Jurkat, Clone E6-1 (cell line): ENCODE measurements around the gene LRP2.
"Not testable (repeated sequence)": the region's sequence is repeated elsewhere in the genome, so short reads cannot be mapped to it uniquely, and the experiment has no call there.

ENCODE experiments used
- DNase-seq: peaks from one replicate; pipeline ENCODE4 v3.0.0-alpha.2; 2011; ENCODE audit warnings: low read depth, low spot score
- H3K4me3 ChIP-seq: 2 replicates; pipeline ENCODE4 v1.5.1; 2011; ENCODE audit warnings: mild to moderate bottlenecking, low read length, control low read depth, moderate library complexity

LRP2 gene

GRCh38 chr2:169351725-169352124 is 10.6 kb downstream of the LRP2 start:
- H3K4me3 ChIP-seq = no peak overlapping the region
- DNase-seq = no peak

- H3K4me3 ChIP-seq = no peak overlapping the region
- DNase-seq = no peak
Measured at GRCh38 chr2:169349535-169349934, 12.8 kb downstream of the LRP2 start.

GRCh38 chr2:169348321-169349024 is 13.9 kb downstream of the LRP2 start:
- no peak for DNase-seq
- H3K4me3 ChIP-seq = no peak overlapping the region

- no peak overlapping the region for H3K4me3 ChIP-seq
Measured at GRCh38 chr2:169345486-169346437, 16.6 kb downstream of the LRP2 start.

GRCh38 chr2:169344736-169345485 is 17.4 kb downstream of the LRP2 start:
- no peak overlapping the region for H3K4me3 ChIP-seq
- DNase-seq = no peak

More at GRCh38 chr2:169345486-169346437, 16.6 kb downstream of the LRP2 start:
- DNase-seq = no peak

GRCh38 chr2:169343202-169343601 is 19.1 kb downstream of the LRP2 start:
- no peak for DNase-seq
- H3K4me3 ChIP-seq = no peak overlapping the region

- DNase-seq = no peak
- H3K4me3 ChIP-seq = no peak overlapping the region
Measured at GRCh38 chr2:169339657-169340056, 22.7 kb downstream of the LRP2 start.

- no peak overlapping the region for H3K4me3 ChIP-seq
Measured at GRCh38 chr2:169336695-169337094, 25.6 kb downstream of the LRP2 start.

GRCh38 chr2:169330555-169331198 is 31.7 kb downstream of the LRP2 start:
- no peak overlapping the region for H3K4me3 ChIP-seq
- DNase-seq = no peak

More at GRCh38 chr2:169336695-169337094, 25.6 kb downstream of the LRP2 start:
- no peak for DNase-seq

GRCh38 chr2:169329688-169330554 is 32.4 kb downstream of the LRP2 start:
- H3K4me3 ChIP-seq = no peak overlapping the region
- DNase-seq = no peak

GRCh38 chr2:169328785-169329184 is 33.5 kb downstream of the LRP2 start:
- DNase-seq = no peak
- H3K4me3 ChIP-seq = no peak overlapping the region

GRCh38 chr2:169327837-169328236 is 34.5 kb downstream of the LRP2 start:
- DNase-seq, H3K4me3 ChIP-seq: not testable (repeated sequence)

GRCh38 chr2:169325886-169326285 is 36.4 kb downstream of the LRP2 start:
- DNase-seq, H3K4me3 ChIP-seq: not testable (repeated sequence)

GRCh38 chr2:169324581-169325260 is 37.6 kb downstream of the LRP2 start:
- DNase-seq = no peak
- no peak overlapping the region for H3K4me3 ChIP-seq

GRCh38 chr2:169323841-169324240 is 38.5 kb downstream of the LRP2 start:
- DNase-seq = no peak
- no peak overlapping the region for H3K4me3 ChIP-seq

GRCh38 chr2:169320561-169320960 is 41.8 kb downstream of the LRP2 start:
- H3K4me3 ChIP-seq = no peak overlapping the region
- no peak for DNase-seq

GRCh38 chr2:169315357-169315756 is 47.0 kb downstream of the LRP2 start:
- no peak overlapping the region for H3K4me3 ChIP-seq
- no peak for DNase-seq

- not testable (repeated sequence) for DNase-seq, H3K4me3 ChIP-seq
Measured at GRCh38 chr2:169308349-169308748, 54.0 kb downstream of the LRP2 start.
